GM19467 (cell line): Measurements from ENCODE around the gene IMMP2L.

Experiments
- ATAC-seq: cut with Tn5 transposase; IDR thresholded peaks from one replicate; pipeline ENCODE4 v1.9.1; 2021; ENCODE audit warnings: mild to moderate bottlenecking, moderate library complexity; ENCODE audit not compliant: unreplicated experiment

Gene IMMP2L

GRCh38 chr7:110775046-110775445 is 787.2 kb downstream of the IMMP2L start:
- no peak for ATAC-seq

GRCh38 chr7:110774071-110774470 is 788.2 kb downstream of the IMMP2L start:
- ATAC-seq, result no peak

DNA sequence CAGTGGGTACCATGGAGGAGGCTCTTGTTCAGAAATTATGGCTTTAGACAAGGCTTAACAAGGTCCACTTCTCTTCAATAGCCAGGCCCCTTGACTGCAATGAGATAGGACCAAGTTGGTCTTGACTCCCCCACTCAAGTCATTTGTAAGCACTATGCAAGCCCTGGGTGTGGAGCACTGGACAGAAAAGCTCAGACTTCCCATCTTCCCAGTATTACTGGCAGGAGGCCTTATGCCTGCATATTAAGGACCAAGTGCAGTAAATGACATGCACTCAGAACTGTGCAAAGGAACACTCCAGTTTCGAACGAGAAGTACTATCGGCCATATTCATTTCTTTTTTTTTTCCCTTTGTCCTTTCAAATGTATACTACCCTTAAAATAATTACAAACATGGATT is 789.7 kb downstream of the IMMP2L start:
- ATAC-seq, result no peak

- ATAC-seq, result no peak
Measured at GRCh38 chr7:110771717-110772116, 790.6 kb downstream of the IMMP2L start.

GRCh38 chr7:110767550-110768110 is 794.7 kb downstream of the IMMP2L start:
- no peak for ATAC-seq

DNA sequence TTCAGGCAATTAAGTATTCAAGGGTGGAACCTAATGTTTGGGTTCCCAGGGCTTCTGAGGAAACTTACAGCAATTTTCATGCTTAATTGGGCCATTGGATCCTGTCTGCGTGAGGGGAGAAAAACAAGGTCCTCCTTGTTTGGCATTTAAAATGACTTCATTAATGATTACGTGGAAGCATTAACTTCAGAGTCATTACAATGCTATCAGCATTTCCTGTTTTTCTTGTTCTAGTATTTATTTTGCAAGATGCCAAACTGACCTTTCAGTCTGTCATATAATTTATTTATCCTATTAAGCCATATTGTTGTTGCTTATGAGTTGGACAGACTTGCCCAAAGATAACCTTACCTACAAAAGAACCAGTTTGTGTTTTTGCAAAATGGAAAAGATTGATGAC is 795.4 kb downstream of the IMMP2L start:
- ATAC-seq, result no peak

GRCh38 chr7:110764852-110765251 is 797.4 kb downstream of the IMMP2L start:
- ATAC-seq, result no peak

DNA sequence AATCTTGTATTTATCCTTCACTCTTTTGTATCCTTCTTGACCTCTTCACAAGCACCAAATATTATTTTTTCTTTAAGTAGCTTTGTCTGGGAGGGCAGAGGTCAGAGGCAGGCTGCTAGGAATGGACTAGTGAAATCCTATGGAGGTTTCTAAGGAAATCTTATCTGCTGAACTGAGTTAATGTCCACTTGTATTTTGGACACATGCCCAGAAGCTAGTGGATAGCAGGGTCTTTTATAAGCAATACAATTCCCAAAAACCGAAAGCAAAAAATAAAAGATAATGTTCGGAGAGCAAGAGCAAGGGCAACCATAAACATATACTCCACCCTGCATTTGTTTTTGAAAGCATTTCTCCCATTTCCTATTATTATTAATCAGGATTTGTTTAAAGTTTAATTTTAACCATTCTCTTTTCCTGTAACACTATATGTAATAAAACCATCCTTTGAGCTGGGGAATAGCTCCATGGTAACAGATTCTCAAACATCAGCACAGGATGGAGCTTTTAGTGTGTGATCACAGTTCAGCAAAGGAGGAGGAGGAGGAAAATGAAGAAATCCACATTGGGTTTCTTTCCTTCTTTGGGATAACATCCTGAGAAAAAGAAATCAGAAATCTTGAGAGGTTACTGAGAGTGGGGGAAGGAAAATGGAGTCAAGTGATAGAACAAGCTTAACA is 799.6 kb downstream of the IMMP2L start:
- no peak for ATAC-seq

- ATAC-seq, result no peak
Measured at GRCh38 chr7:110760341-110760740, 802.0 kb downstream of the IMMP2L start.

DNA sequence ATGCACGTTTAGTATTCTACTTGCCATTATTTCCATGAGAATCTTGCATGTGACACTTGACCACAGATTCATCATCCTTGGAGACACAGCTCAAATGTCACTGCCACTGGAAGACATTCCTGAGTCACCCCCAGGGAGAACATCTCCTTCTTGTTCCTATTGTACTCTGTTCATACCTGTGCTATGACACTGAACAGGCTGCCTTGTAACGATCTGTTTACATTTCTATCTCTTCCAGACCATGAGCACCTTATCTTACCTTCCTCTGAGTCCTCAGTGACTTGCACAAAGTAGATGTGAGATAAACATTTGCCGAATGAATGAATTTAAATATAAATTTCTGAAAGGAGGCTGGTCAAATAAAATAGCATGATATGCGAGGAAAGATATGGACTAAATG is 803.2 kb downstream of the IMMP2L start:
- no peak for ATAC-seq

- ATAC-seq, result no peak
Measured at GRCh38 chr7:110754649-110755048, 807.6 kb downstream of the IMMP2L start.

DNA sequence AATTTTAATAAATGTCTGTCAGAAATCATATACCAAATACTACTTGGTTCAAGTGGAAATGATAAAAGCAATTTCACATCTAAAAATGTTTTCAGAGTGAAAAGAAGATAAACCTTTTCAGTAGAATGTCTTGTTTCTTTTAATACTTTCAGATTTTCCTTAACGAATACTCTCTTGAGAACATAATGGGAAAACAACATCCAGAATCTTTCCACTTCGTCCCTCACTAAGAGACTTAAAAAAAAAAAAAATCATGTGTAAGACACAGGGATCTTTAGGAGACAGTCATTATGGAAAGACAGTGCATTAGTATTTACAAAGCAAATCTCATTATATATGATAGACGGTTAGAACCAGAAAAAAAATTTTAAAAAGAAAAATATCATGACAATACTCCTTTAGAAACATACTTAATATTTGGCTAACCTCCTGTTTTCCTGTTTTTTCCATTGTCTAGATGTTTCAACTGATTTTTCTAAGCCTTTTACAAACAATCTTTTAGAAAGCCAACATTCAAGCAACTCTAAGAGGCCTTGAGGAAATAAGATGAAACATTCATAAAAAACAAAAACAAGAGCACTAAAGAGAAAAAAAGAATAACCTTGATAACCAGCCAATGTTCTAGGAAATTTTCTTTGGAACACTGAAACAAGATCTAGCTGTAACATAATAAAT is 811.2 kb downstream of the IMMP2L start:
- no peak for ATAC-seq

DNA sequence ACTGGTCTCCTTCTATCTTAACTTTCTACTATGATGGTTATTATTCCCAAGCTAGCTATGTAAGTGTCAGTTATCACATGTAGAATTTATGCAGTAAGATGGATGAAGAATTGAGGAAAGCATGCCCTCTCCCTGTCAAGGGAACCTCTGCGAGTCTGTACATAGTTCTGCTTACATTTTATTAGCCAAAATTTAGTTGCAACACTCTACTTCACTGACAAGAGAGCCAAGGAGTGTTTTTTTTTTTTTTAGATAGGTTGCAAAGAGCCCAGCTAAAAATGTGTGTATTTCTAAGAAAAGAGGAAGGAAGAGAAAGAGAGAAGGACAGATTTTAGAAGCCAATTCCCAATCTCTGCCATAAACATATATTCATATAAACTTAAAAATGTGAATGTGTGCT is 829.1 kb downstream of the IMMP2L start:
- no peak for ATAC-seq

GRCh38 chr7:110724811-110725210 is 837.5 kb downstream of the IMMP2L start:
- ATAC-seq, result no peak

- ATAC-seq, result no peak
Measured at GRCh38 chr7:110721395-110721794, 840.9 kb downstream of the IMMP2L start.

GRCh38 chr7:110720626-110721025 is 841.7 kb downstream of the IMMP2L start:
- ATAC-seq, result no peak

DNA sequence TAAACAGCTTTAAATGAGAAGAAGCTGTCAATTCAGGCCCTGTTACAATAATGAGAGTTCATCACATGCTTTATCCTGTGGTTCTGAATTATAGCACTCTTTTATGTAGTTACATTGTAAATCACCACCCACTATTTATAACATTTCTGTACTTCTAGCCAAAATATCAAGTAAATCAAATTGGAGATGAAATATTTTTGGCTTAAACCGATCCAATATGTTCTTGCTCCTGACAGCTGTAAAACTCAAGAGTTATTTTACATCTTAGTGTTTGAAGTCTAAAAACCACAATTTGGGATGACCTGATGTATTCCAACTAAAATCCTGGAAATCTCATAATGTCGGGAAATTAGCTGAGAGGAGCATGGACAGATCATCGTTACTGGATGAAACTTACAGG is 842.6 kb downstream of the IMMP2L start:
- no peak for ATAC-seq

GRCh38 chr7:110718503-110719205 is 843.6 kb downstream of the IMMP2L start:
- ATAC-seq, result no peak

DNA sequence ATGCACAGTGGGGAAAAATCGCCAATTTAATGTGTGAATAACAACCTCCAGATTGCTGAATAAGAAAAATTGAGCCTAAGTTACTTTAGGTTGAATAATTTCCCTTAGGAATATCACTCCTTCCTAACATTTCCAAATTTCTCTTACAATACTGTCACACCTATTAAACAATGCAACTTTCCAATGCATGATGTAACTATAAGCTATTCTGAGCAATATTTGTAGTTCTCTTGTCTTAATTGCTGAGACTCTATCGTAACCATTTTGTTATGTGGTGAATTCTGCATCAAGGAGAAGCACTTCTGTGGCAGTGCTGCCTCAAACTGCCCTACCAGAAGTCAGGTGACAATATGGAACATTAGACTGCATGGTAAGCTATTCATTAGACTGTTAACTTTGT is 858.1 kb downstream of the IMMP2L start:
- no peak for ATAC-seq

GRCh38 chr7:110698576-110698975 is 863.7 kb downstream of the IMMP2L start:
- ATAC-seq, result no peak

DNA sequence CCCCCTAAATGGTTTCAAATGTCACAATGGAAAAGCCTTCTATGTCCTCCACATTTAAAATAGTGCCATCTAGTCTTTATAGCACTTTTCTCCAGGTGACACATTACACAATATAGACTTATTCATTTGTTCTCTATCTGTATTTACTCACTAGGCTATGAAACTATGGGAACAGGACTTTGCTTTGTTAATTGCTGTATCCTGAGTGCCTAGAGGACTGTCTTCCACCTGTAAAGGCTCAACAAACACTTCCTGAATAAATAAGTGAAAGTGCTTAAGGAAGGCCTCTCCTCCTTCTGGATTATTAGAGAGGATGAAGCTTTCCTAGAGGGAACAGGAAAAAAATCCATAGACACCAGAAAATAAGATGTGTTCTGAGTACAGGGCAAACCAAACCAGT is 868.9 kb downstream of the IMMP2L start:
- no peak for ATAC-seq

- no peak for ATAC-seq
Measured at GRCh38 chr7:110688908-110689307, 873.4 kb downstream of the IMMP2L start.
